ENCODE results near the gene CMSS1. TPM values are rescaled to one million over a fixed set of nuclear protein-coding genes. Genes with fewer than 3 reads are reported as not detected.
A peak's percentile ranks its signal among the peaks of the same experiment; 100 is the strongest.

The CMSS1 gene
- polyA plus RNA-seq, 1 donor: 20.2 TPM

DNA sequence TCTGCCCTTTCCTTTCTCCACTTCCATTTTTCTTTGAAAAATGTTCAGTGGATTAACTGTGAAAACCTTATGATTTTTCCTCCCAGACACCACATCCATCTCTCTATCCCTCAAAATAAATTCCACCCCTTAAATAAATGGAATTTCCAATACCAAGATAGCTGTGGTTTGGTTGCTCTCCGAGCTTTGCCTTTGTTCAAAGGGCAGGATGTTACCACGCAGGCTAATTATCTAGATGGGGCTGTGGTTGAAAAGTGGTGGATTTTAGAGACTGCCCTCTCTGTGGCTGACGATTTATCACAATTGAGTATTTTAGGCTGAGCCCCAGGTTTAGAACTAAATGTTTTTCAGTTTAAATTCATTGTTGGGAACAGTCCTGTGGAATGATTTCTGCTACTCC, 36.9 kb upstream of the CMSS1 start:
- no peaks in the 10 kb centered on the region for H3K9me3 ChIP-seq (ENCODE audit: control insufficient read depth, low read depth, low read length)
- DNase-seq: no peak
- no peaks in the 10 kb centered on the region for H3K4me1 ChIP-seq (ENCODE audit: control insufficient read depth, insufficient read depth, low read length)
- peaks cover 2% of the 10 kb centered on the region for H3K27me3 ChIP-seq (ENCODE audit: control insufficient read depth, insufficient read depth, low read length)
- no peak overlapping the region for H3K4me3 ChIP-seq (ENCODE audit: low read length)
- H3K36me3 ChIP-seq (ENCODE audit: control insufficient read depth, insufficient read depth, low read length): no peaks in the 10 kb centered on the region
- no CpG with 5 or more reads among the region's 3 CpGs for WGBS (ENCODE audit: insufficient coverage, low lambda C conversion rate)
- no peak overlapping the region for H3K27ac ChIP-seq (ENCODE audit: low read length)

DNA sequence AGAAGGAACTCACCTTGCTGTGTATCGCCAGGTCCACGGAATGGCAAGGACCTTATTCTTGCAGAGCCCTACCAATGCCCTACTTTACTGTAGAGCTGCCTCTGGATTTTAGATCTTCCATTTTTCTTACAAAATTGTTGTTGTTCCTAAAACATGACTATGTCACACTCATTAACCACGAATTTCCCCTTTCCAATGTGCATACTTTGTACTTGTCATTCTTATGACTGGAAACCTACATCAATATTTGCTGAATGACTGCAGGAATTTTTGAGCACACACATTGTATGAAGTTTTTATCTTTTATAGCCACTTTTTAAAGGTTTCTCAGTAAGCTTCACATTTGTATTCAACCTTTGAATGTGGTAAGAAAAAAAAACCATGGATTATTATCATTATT, 35.9 kb upstream of the CMSS1 start:
- Histone ChIP-seq H3K27ac (ENCODE audit: low read length) (no peak overlapping the region), H3K27me3 (ENCODE audit: control insufficient read depth, insufficient read depth, low read length) (peaks cover 2% of the 10 kb centered on the region), H3K4me1 (ENCODE audit: control insufficient read depth, insufficient read depth, low read length) (no peaks in the 10 kb centered on the region), H3K36me3 (ENCODE audit: control insufficient read depth, insufficient read depth, low read length) (no peaks in the 10 kb centered on the region), H3K4me3 (ENCODE audit: low read length) (no peak overlapping the region), H3K9me3 (ENCODE audit: control insufficient read depth, low read depth, low read length) (no peaks in the 10 kb centered on the region)
- no peak for DNase-seq
- no CpG with 5 or more reads among the region's 3 CpGs for WGBS (ENCODE audit: insufficient coverage, low lambda C conversion rate)

DNA sequence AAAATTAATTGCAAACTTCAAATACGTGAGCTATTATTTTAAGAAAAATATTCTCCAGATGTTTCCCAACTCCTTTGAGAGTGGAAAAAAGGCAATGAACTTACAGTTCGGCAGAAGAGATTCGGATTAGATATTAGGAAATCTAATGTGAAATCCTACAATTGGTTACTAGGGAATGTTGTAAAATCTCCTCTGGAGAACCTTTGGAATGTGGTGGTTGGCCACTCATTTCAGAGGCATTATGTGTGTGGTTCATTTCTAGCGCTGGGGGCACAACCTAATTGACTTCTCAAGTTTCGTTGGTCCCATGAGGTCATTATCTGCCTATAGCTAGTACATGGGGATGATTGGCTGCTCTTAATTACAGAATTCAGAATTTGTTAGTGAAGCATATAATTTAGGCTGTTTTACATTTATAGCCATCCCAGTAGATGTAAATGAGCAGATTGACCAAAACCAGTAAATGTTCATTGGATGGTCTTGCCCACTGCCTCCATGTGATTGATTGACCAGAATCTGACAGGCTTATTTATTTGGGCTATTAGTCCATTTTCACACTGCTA, 34.6 kb upstream of the CMSS1 start:
- WGBS (ENCODE audit: insufficient coverage, low lambda C conversion rate): 48% methylated on average over 3 of the region's 5 CpGs
- DNase-seq: no peak
- no peaks in the 10 kb centered on the region for H3K9me3 ChIP-seq (ENCODE audit: control insufficient read depth, low read depth, low read length)
- no peaks in the 10 kb centered on the region for H3K4me1 ChIP-seq (ENCODE audit: control insufficient read depth, insufficient read depth, low read length)
- no peak overlapping the region for H3K4me3 ChIP-seq (ENCODE audit: low read length)
- peaks cover 2% of the 10 kb centered on the region for H3K27me3 ChIP-seq (ENCODE audit: control insufficient read depth, insufficient read depth, low read length)
- no peaks in the 10 kb centered on the region for H3K36me3 ChIP-seq (ENCODE audit: control insufficient read depth, insufficient read depth, low read length)
- H3K27ac ChIP-seq (ENCODE audit: low read length): no peak overlapping the region

DNA sequence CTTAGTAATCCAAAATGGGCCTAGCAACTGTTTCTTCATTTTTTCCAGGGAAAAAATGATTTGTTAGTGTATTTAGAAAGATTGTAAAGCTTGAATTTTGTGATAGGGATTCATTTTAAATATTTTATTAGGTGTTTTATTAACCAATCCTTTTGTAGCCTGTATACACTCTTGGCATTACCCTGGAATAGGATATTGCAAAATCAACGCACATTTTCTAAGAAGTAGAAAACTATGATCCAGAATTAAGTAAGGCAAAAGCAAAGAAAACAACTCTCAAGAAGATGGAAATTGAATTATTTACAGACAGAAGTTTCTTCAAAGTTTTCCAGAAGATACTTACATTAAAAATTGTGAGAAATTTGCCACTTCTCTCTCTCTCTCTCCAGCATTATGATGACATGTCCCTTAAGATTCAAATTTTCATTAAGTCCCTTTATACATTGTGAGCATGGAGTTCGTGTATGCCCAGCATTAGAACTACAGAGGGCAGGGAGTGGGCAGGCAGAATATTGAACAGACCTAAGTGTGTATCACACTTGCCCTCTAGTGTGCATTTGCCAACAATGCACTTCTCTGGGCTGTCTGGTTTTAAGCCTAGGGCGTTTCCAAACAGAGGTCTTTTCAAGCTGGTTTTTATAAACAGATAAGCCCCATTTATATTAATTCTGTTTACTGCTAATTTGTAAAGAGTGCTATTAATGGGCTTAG, 28.5 kb upstream of the CMSS1 start:
- no peaks in the 10 kb centered on the region for H3K27me3 ChIP-seq (ENCODE audit: control insufficient read depth, insufficient read depth, low read length)
- peak in 1 of 2 donors; percentile 8 for DNase-seq
- no peaks in the 10 kb centered on the region for H3K36me3 ChIP-seq (ENCODE audit: control insufficient read depth, insufficient read depth, low read length)
- H3K27ac ChIP-seq (ENCODE audit: low read length): no peak overlapping the region
- WGBS (ENCODE audit: insufficient coverage, low lambda C conversion rate): 0% methylated on average over 1 of the region's 3 CpGs
- H3K4me1 ChIP-seq (ENCODE audit: control insufficient read depth, insufficient read depth, low read length): no peaks in the 10 kb centered on the region
- H3K4me3 ChIP-seq (ENCODE audit: low read length): no peak overlapping the region
- no peaks in the 10 kb centered on the region for H3K9me3 ChIP-seq (ENCODE audit: control insufficient read depth, low read depth, low read length)

DNA sequence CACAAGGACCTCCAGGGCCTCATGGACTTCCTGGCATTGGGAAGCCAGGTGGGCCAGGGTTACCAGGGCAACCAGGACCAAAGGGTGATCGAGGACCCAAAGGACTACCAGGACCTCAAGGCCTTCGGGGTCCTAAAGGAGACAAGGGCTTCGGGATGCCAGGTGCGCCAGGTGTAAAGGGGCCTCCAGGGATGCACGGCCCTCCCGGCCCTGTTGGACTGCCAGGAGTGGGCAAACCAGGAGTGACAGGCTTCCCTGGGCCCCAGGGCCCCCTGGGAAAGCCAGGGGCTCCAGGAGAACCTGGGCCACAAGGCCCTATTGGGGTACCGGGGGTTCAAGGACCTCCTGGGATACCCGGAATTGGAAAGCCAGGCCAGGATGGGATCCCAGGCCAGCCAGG, 23.2 kb upstream of the CMSS1 start:
- no peak overlapping the region for H3K4me3 ChIP-seq (ENCODE audit: low read length)
- H3K36me3 ChIP-seq (ENCODE audit: control insufficient read depth, insufficient read depth, low read length): no peaks in the 10 kb centered on the region
- H3K9me3 ChIP-seq (ENCODE audit: control insufficient read depth, low read depth, low read length): no peaks in the 10 kb centered on the region
- no peak overlapping the region for H3K27ac ChIP-seq (ENCODE audit: low read length)
- H3K27me3 ChIP-seq (ENCODE audit: control insufficient read depth, insufficient read depth, low read length): no peaks in the 10 kb centered on the region
- WGBS (ENCODE audit: insufficient coverage, low lambda C conversion rate): no CpG with 5 or more reads among the region's 8 CpGs
- no peaks in the 10 kb centered on the region for H3K4me1 ChIP-seq (ENCODE audit: control insufficient read depth, insufficient read depth, low read length)
- no peak for DNase-seq

DNA sequence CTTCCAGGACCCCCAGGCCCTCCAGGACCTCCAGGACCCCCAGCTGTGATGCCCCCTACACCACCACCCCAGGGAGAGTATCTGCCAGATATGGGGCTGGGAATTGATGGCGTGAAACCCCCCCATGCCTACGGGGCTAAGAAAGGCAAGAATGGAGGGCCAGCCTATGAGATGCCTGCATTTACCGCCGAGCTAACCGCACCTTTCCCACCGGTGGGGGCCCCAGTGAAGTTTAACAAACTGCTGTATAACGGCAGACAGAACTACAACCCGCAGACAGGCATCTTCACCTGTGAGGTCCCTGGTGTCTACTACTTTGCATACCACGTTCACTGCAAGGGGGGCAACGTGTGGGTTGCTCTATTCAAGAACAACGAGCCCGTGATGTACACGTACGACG, 22.1 kb upstream of the CMSS1 start:
- no peaks in the 10 kb centered on the region for H3K36me3 ChIP-seq (ENCODE audit: control insufficient read depth, insufficient read depth, low read length)
- no peaks in the 10 kb centered on the region for H3K4me1 ChIP-seq (ENCODE audit: control insufficient read depth, insufficient read depth, low read length)
- 93% methylated on average over 3 of the region's 15 CpGs for WGBS (ENCODE audit: insufficient coverage, low lambda C conversion rate)
- no peak for DNase-seq
- H3K4me3 ChIP-seq (ENCODE audit: low read length): no peak overlapping the region
- H3K9me3 ChIP-seq (ENCODE audit: control insufficient read depth, low read depth, low read length): no peaks in the 10 kb centered on the region
- H3K27me3 ChIP-seq (ENCODE audit: control insufficient read depth, insufficient read depth, low read length): no peaks in the 10 kb centered on the region
- H3K27ac ChIP-seq (ENCODE audit: low read length): no peak overlapping the region

DNA sequence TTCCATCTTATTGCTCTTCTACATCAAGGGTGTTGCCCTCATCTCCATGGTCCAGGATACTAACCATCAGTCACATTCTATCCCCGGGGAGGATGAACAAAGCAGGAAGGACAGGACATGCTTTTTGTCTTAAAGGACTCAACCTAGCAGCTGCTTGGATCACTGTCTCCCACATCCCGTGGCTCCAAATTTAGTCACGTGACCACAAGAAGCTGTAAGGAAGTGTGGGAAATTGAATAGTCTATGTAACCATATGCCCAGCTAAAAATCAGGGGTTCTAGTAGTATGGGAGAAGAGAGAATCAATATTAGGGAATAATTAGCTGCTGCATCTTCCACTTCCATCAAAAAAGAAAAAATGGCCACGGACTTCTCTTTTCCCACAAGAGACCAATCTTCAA, 18.2 kb upstream of the CMSS1 start:
- no CpG with 5 or more reads among the region's 4 CpGs for WGBS (ENCODE audit: insufficient coverage, low lambda C conversion rate)
- no peaks in the 10 kb centered on the region for H3K36me3 ChIP-seq (ENCODE audit: control insufficient read depth, insufficient read depth, low read length)
- H3K27ac ChIP-seq (ENCODE audit: low read length): no peak overlapping the region
- peaks cover 2% of the 10 kb centered on the region for H3K9me3 ChIP-seq (ENCODE audit: control insufficient read depth, low read depth, low read length)
- H3K27me3 ChIP-seq (ENCODE audit: control insufficient read depth, insufficient read depth, low read length): no peaks in the 10 kb centered on the region
- no peak for DNase-seq
- H3K4me1 ChIP-seq (ENCODE audit: control insufficient read depth, insufficient read depth, low read length): no peaks in the 10 kb centered on the region
- H3K4me3 ChIP-seq (ENCODE audit: low read length): no peak overlapping the region

DNA sequence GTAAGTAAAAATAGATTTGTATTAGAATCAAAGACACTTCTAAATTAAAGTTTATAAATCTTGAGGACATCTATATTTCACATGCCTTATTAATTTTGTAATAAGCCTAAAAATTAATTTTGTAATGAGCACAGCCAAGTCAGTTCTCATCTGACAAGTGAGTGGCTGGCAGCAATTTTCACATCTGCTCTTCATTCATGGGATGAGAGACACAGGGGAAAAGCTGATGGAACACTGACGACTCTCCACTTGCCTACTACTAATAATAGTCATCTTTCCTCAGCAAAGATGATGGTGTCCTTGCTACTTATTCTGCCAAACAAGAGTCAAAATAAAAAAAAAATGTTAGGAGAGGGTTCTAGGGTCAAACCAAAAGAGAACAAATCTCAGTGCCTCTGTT, 14.4 kb upstream of the CMSS1 start:
- no CpG with 5 or more reads among the region's 1 CpG for WGBS (ENCODE audit: insufficient coverage, low lambda C conversion rate)
- H3K4me1 ChIP-seq (ENCODE audit: control insufficient read depth, insufficient read depth, low read length): no peaks in the 10 kb centered on the region
- H3K4me3 ChIP-seq (ENCODE audit: low read length): no peak overlapping the region
- H3K9me3 ChIP-seq (ENCODE audit: control insufficient read depth, low read depth, low read length): peaks cover 8% of the 10 kb centered on the region
- H3K36me3 ChIP-seq (ENCODE audit: control insufficient read depth, insufficient read depth, low read length): no peaks in the 10 kb centered on the region
- no peak for DNase-seq
- no peaks in the 10 kb centered on the region for H3K27me3 ChIP-seq (ENCODE audit: control insufficient read depth, insufficient read depth, low read length)
- H3K27ac ChIP-seq (ENCODE audit: low read length): no peak overlapping the region

DNA sequence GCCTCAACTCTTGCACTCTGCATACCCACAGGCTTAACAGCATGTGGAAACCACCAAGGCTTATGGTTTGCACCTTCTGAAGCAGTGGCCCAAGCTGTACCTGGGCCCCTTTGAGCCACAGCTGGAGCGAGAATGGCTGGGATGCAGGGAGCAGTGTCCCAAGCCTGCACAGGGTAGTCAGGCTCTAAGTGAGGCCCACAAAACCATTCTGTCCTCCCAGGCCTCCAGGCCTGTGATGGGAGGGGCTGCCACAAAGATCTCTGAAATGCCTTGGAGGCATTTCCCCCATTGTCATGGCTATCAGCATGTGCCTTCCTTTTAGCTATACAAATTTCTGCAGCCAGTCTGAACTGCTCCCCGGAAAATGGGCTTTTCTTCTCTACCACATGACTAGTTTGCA, 12.5 kb upstream of the CMSS1 start:
- DNase-seq: no peak
- no peaks in the 10 kb centered on the region for H3K27me3 ChIP-seq (ENCODE audit: control insufficient read depth, insufficient read depth, low read length)
- H3K9me3 ChIP-seq (ENCODE audit: control insufficient read depth, low read depth, low read length): peaks cover 8% of the 10 kb centered on the region
- H3K36me3 ChIP-seq (ENCODE audit: control insufficient read depth, insufficient read depth, low read length): no peaks in the 10 kb centered on the region
- H3K27ac ChIP-seq (ENCODE audit: low read length): no peak overlapping the region
- H3K4me1 ChIP-seq (ENCODE audit: control insufficient read depth, insufficient read depth, low read length): no peaks in the 10 kb centered on the region
- no CpG with 5 or more reads among the region's 2 CpGs for WGBS (ENCODE audit: insufficient coverage, low lambda C conversion rate)
- H3K4me3 ChIP-seq (ENCODE audit: low read length): no peak overlapping the region

DNA sequence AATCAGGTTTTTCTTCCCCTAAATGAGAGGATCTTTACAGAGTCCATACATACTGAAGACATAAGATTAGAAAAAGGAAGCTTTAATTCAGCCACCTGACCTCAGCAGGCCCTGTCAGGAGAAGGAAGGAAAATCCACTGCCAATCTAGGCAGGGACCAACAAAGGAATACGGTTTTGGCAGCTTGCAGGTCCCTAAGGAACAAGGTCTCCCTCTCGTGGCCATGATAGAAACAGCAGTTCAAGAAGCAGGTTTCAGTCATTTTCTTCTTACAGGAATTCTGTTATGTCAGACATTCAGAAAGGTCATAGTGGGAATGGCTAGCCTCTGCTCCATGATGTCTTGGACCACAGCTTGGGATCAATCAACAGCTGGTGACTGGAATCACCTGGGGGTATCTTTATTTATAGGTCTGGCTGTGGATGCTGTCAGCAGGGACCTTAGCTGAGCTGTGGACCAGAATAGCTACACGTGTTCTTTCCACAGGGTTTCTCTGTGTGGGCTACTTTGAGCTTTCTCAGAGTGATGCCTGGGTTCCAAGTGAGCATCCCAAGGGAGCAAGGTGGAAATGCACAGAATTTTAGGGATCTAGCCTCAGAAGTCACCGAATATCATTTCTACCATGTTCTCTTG, 9.4 kb upstream of the CMSS1 start:
- no peak overlapping the region for H3K27ac ChIP-seq (ENCODE audit: low read length)
- H3K27me3 ChIP-seq (ENCODE audit: control insufficient read depth, insufficient read depth, low read length): no peaks in the 10 kb centered on the region
- no peaks in the 10 kb centered on the region for H3K4me1 ChIP-seq (ENCODE audit: control insufficient read depth, insufficient read depth, low read length)
- peak; percentile 44 to 49 for DNase-seq
- H3K4me3 ChIP-seq (ENCODE audit: low read length): no peak overlapping the region
- no peaks in the 10 kb centered on the region for H3K36me3 ChIP-seq (ENCODE audit: control insufficient read depth, insufficient read depth, low read length)
- no CpG with 5 or more reads among the region's 4 CpGs for WGBS (ENCODE audit: insufficient coverage, low lambda C conversion rate)
- H3K9me3 ChIP-seq (ENCODE audit: control insufficient read depth, low read depth, low read length): peaks cover 8% of the 10 kb centered on the region

DNA sequence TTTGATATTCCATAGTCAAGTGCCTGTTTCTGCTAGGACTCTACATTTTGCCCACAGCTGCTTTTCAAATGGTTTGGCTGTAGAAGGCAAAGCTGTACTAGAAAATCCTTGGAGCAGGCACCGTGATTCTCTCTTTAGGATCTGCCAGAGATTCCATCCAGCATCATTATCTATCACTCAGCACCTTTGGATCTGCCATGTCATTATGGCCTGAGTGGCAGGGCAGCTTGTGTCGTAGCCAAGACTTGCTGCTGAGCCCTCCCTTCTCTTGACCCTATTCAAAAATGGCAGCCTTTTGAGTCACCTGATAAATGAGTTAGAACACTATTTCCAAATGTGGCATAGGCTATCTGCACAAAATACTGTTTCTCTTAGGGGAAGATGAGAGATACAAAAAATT, 8.1 kb upstream of the CMSS1 start:
- DNase-seq: no peak
- WGBS (ENCODE audit: insufficient coverage, low lambda C conversion rate): no CpG with 5 or more reads among the region's 2 CpGs

More for the DNA sequence above, 8.1 kb upstream of the CMSS1 start:
- no peak overlapping the region for H3K4me3 ChIP-seq (ENCODE audit: low read length)
- no peaks in the 10 kb centered on the region for H3K4me1 ChIP-seq (ENCODE audit: control insufficient read depth, insufficient read depth, low read length)
- H3K27ac ChIP-seq (ENCODE audit: low read length): no peak overlapping the region
- H3K27me3 ChIP-seq (ENCODE audit: control insufficient read depth, insufficient read depth, low read length): no peaks in the 10 kb centered on the region
- H3K36me3 ChIP-seq (ENCODE audit: control insufficient read depth, insufficient read depth, low read length): no peaks in the 10 kb centered on the region
- peaks cover 6% of the 10 kb centered on the region for H3K9me3 ChIP-seq (ENCODE audit: control insufficient read depth, low read depth, low read length)
